B cell (primary cell): ENCODE results near the gene LCE4A. TPM values are rescaled to one million over a fixed set of nuclear protein-coding genes. Genes with fewer than 3 reads are reported as not detected.

ENCODE experiments used
- ATAC-seq: fragments of 200-7000 bp; cut with Tn5 transposase; one replicate; pipeline ENCODE4 v1.10.0; 2021; ENCODE audit warnings: low read depth, mild to moderate bottlenecking, moderate number of reproducible peaks, moderate library complexity
- CTCF ChIA-PET: fragments of 350-600 bp; sonication (Branson Sonifier 250); formaldehyde crosslinking; loops from one replicate; lab custom pipeline; 2021; ENCODE audit warnings: antibody characterized with exemption, inconsistent platforms; lab: Charles Lee
- POLR2A ChIA-PET: fragments of 350-600 bp; sonication (Branson Sonifier 250); formaldehyde crosslinking; loops from one replicate; lab custom pipeline; 2021; ENCODE audit warnings: antibody characterized with exemption; lab: Charles Lee
- DNase-seq: peaks from one replicate; pipeline ENCODE4 v3.0.0; 2013
- H2AFZ ChIP-seq: 2 replicates; pipeline ENCODE4 v1.6.1; 2012; ENCODE audit warnings: mild to moderate bottlenecking, low read depth, low read length; ENCODE audit not compliant: insufficient read depth, poor library complexity, severe bottlenecking
- H3K27ac ChIP-seq, 2 donors: 1 replicate in 1 of 2; 2 replicates in 1 of 2; pipeline ENCODE4 v1.5.1; 2012 to 2013; ENCODE audit warnings: low read length in 2 of 2, mild to moderate bottlenecking in 2 of 2, moderate library complexity in 1 of 2
- H3K27me3 ChIP-seq, 4 experiments: fragments of 200-600 bp in 1 of 4; sonication (generic) in 1 of 4; replicated peaks in 1 of 4; 1 replicate in 2 of 4; 2 replicates in 2 of 4; pipeline versions ENCODE4 v1.6.1 to v1.7.0; 2013 to 2016; ENCODE audit warnings: low read length in 3 of 4, mild to moderate bottlenecking in 2 of 4, mixed read lengths in 1 of 4, moderate library complexity in 1 of 4; ENCODE audit not compliant: insufficient read depth in 4 of 4, control insufficient read depth in 3 of 4; ENCODE audit errors: control extremely low read depth in 1 of 4
- H3K36me3 ChIP-seq, 2 experiments: replicated peaks in 1 of 2; 1 replicate in 1 of 2; 2 replicates in 1 of 2; pipeline versions ENCODE4 v1.6.1 to v1.7.1; 2013; ENCODE audit warnings: low read length in 1 of 2; ENCODE audit not compliant: insufficient read depth in 2 of 2, control insufficient read depth in 1 of 2; ENCODE audit errors: control extremely low read depth in 1 of 2, extremely low read depth in 1 of 2
- H3K4me1 ChIP-seq, 2 donors: fragments of 200-600 bp in 1 of 2; sonication (generic) in 1 of 2; 1 replicate in 1 of 2; 2 replicates in 1 of 2; pipeline versions ENCODE4 v1.5.1 to v1.6.1; 2013 to 2017; ENCODE audit warnings: low read length in 2 of 2; ENCODE audit not compliant: control insufficient read depth in 2 of 2, insufficient read depth in 2 of 2
- H3K4me2 ChIP-seq: replicated peaks from 2 replicates; pipeline ENCODE3; 2012; ENCODE audit warnings: mild to moderate bottlenecking, low read depth, low read length; ENCODE audit not compliant: poor library complexity, severe bottlenecking
- H3K4me3 ChIP-seq, 5 experiments: fragments of 200-600 bp in 1 of 5; sonication (generic) in 1 of 5; 1 replicate in 3 of 5; 2 replicates in 2 of 5; pipeline versions ENCODE4 v1.5.1 to v1.7.0; 2011 to 2016; ENCODE audit warnings: low read length in 4 of 5, mild to moderate bottlenecking in 4 of 5, low read depth in 2 of 5, control low read depth in 1 of 5, moderate library complexity in 1 of 5; ENCODE audit not compliant: insufficient read depth in 1 of 5; ENCODE audit errors: control extremely low read depth in 1 of 5, extremely low read depth in 1 of 5
- H3K79me2 ChIP-seq: fragments of 200-600 bp; sonication (generic); one replicate; pipeline ENCODE4 v1.6.0; 2016; ENCODE audit warnings: low read length; ENCODE audit not compliant: control insufficient read depth, insufficient read depth
- H3K9ac ChIP-seq: fragments of 200-600 bp; sonication (generic); 2 replicates; pipeline ENCODE4 v1.6.1; 2017; ENCODE audit warnings: mild to moderate bottlenecking, low read length, moderate library complexity
- H3K9me3 ChIP-seq, 3 donors: one replicate each; pipeline versions ENCODE4 v1.6.1 to v1.7.1; 2013; ENCODE audit warnings: low read length in 2 of 3; ENCODE audit not compliant: control insufficient read depth in 2 of 3, insufficient read depth in 1 of 3; ENCODE audit errors: control extremely low read depth in 1 of 3
- H4K20me1 ChIP-seq: 2 replicates; pipeline ENCODE4 v1.6.0; 2012; ENCODE audit warnings: mild to moderate bottlenecking, low read length; ENCODE audit not compliant: insufficient read depth, control insufficient read depth, poor library complexity, severe bottlenecking
- H3K27ac Mint-ChIP-seq: one replicate; pipeline ENCODE4 v1.8.0; 2021; ENCODE audit warnings: mixed read lengths
- H3K27me3 Mint-ChIP-seq: one replicate; pipeline ENCODE4 v1.8.0; 2021; ENCODE audit warnings: mixed read lengths
- H3K4me1 Mint-ChIP-seq: one replicate; pipeline ENCODE4 v1.8.0; 2021; ENCODE audit warnings: mixed read lengths
- H3K4me3 Mint-ChIP-seq: one replicate; pipeline ENCODE4 v1.8.0; 2021; ENCODE audit warnings: mixed read lengths
- H3K9me3 Mint-ChIP-seq: one replicate; pipeline ENCODE4 v1.8.0; 2022; ENCODE audit warnings: mixed read lengths; ENCODE audit not compliant: insufficient read depth
- CTCF ChIP-seq: fragments of 200-600 bp; IDR thresholded peaks from one replicate; pipeline ENCODE4 v1.8.0; 2022; ENCODE audit warnings: antibody characterized with exemption, mild to moderate bottlenecking
- EZH2 ChIP-seq: IDR thresholded peaks from 2 replicates; pipeline ENCODE4 v1.6.1; 2012; ENCODE audit warnings: borderline replicate concordance, low read depth, mild to moderate bottlenecking, moderate library complexity, low read length; ENCODE audit not compliant: insufficient read depth, poor library complexity, severe bottlenecking
- WGBS: methylation state at CpG from one replicate; pipeline ENCODE4 v1.1.5; 2013; ENCODE audit warnings: missing lambda C conversion rate; ENCODE audit not compliant: insufficient coverage; 5-methylcytosine and 5-hydroxymethylcytosine counted together
- intact Hi-C: fragments of 100-400 bp; cut with micrococcal nuclease; formaldehyde crosslinking; loops from one replicate; pipeline ENCODE4 v1.10.0; 2022
- polyA plus RNA-seq: library from polyadenylated mRNA; depleted of rRNA; stranded (reverse); fragments of >200 nt; gene quantifications from 2 replicates; pipeline ENCODE4 v1.2.3, GENCODE V29; 2012
- total RNA-seq, 2 donors: library from RNA; stranded (reverse); fragments of 120-200 nt in 1 of 2; gene quantifications; 1 replicate in 1 of 2; 2 replicates in 1 of 2; pipeline versions ENCODE4 v1.2.3 to v1.2.4, GENCODE V29; 2013 to 2022

Gene LCE4A
- total and polyA plus RNA-seq, 2 donors (not counting 1 experiment from before 2014, with no cell fraction given) = not detected

- Histone ChIP-seq H3K79me2 (no peaks in the 10 kb centered on the region), H3K4me1 (no peaks in the 10 kb centered on the region), H3K36me3 (no peaks in the 10 kb centered on the region), H3K9ac (no peak overlapping the region), H2AFZ (no peak overlapping the region), H4K20me1 (no peaks in the 10 kb centered on the region), H3K27me3 (peaks cover 0 to 4% (median 0%) of the 10 kb centered on the region in 4 experiments), H3K9me3 (no peaks in the 10 kb centered on the region), H3K4me2 (no peak overlapping the region), H3K27ac (no peak overlapping the region), H3K4me3 (no peak overlapping the region)
- TF ChIP-seq CTCF = no peak
- no peak for TF ChIP-seq EZH2
- intact Hi-C loops = no loop called here
- ATAC-seq (no peak), DNase-seq (no peak)
- ChIA-PET POLR2A (no interaction called here), CTCF (no interaction called here)
- Mint-ChIP-seq H3K4me3 (no peak overlapping the region), H3K4me1 (no peaks in the 10 kb centered on the region), H3K27me3 (peaks cover 14% of the 10 kb centered on the region), H3K9me3 (no peaks in the 10 kb centered on the region), H3K27ac (no peak overlapping the region)
- WGBS = 97% methylated on average over 3 of the region's 4 CpGs
Measured at GRCh38 chr1:152745289-152745704, 37.3 kb downstream of the LCE4A start.

GRCh38 chr1:152745765-152746444 is 37.9 kb downstream of the LCE4A start:
- Mint-ChIP-seq H3K4me3 (no peak overlapping the region), H3K4me1 (no peaks in the 10 kb centered on the region), H3K9me3 (no peaks in the 10 kb centered on the region), H3K27ac (no peak overlapping the region), H3K27me3 (peaks cover 18% of the 10 kb centered on the region)
- WGBS = 88% methylated on average over 5 of the region's 6 CpGs
- no peak for TF ChIP-seq EZH2
- no peak for TF ChIP-seq CTCF
- no peaks in the 10 kb centered on the region for H3K9me3 ChIP-seq
- intact Hi-C loops = no loop called here
- peaks cover 0 to 4% (median 0%) of the 10 kb centered on the region in 4 experiments for H3K27me3 ChIP-seq
- no peak overlapping the region for H3K4me3 ChIP-seq
- H3K4me2 ChIP-seq = no peak overlapping the region
- H2AFZ ChIP-seq = no peak overlapping the region
- no peak overlapping the region for H3K9ac ChIP-seq
- no peak for DNase-seq
- POLR2A ChIA-PET = no interaction called here
- no peak for ATAC-seq
- no peaks in the 10 kb centered on the region for H3K79me2 ChIP-seq
- no peaks in the 10 kb centered on the region for H4K20me1 ChIP-seq
- H3K36me3 ChIP-seq = no peaks in the 10 kb centered on the region
- no peaks in the 10 kb centered on the region for H3K4me1 ChIP-seq
- CTCF ChIA-PET = no interaction called here
- no peak overlapping the region for H3K27ac ChIP-seq
